Liver (tissue), 9 donors: Measurements from ENCODE around the gene RAPGEF4. TPM values are rescaled to one million over a fixed set of nuclear protein-coding genes. Genes with fewer than 3 reads are reported as not detected.

ENCODE experiments used
- DNase-seq: peaks from one replicate; pipeline ENCODE4 v3.0.0-alpha.2; 2017; ENCODE audit warnings: low spot score
- H3K27ac ChIP-seq, 2 donors: one replicate each; pipeline ENCODE4 v1.7.0; 2013; ENCODE audit warnings: inconsistent platforms in 2 of 2, low read length in 2 of 2, control low read depth in 1 of 2, low read depth in 1 of 2, mild to moderate bottlenecking in 1 of 2
- H3K27me3 ChIP-seq, 4 donors: one replicate each; pipeline versions ENCODE4 v1.6.1 to v1.7.0; 2013; ENCODE audit warnings: low read length in 3 of 4, inconsistent platforms in 1 of 4, mild to moderate bottlenecking in 1 of 4, moderate library complexity in 1 of 4; ENCODE audit not compliant: control insufficient read depth in 4 of 4, insufficient read depth in 4 of 4
- H3K36me3 ChIP-seq, 4 donors: one replicate each; pipeline versions ENCODE4 v1.6.1 to v1.7.0; 2013; ENCODE audit warnings: low read length in 3 of 4, mild to moderate bottlenecking in 3 of 4, low read depth in 1 of 4, moderate library complexity in 1 of 4; ENCODE audit not compliant: control insufficient read depth in 4 of 4, insufficient read depth in 3 of 4
- H3K4me1 ChIP-seq, 4 donors: one replicate each; pipeline versions ENCODE4 v1.6.1 to v1.7.0; 2013; ENCODE audit warnings: low read length in 3 of 4, mild to moderate bottlenecking in 3 of 4, moderate library complexity in 1 of 4; ENCODE audit not compliant: control insufficient read depth in 4 of 4, insufficient read depth in 4 of 4
- H3K4me3 ChIP-seq, 3 donors: one replicate each; pipeline versions ENCODE4 v1.6.1 to v1.7.0; 2013; ENCODE audit warnings: low read length in 3 of 3, control low read depth in 1 of 3, low read depth in 1 of 3, mild to moderate bottlenecking in 1 of 3
- H3K9ac ChIP-seq, 2 donors: one replicate each; pipeline ENCODE4 v1.7.0; 2013; ENCODE audit warnings: low read length in 2 of 2, mild to moderate bottlenecking in 2 of 2, moderate library complexity in 2 of 2, control low read depth in 1 of 2, low read depth in 1 of 2
- H3K9me3 ChIP-seq, 4 donors: one replicate each; pipeline versions ENCODE4 v1.6.1 to v1.7.0; 2013; ENCODE audit warnings: low read length in 3 of 4; ENCODE audit not compliant: control insufficient read depth in 4 of 4
- ATF3 ChIP-seq: IDR thresholded peaks from 2 replicates; pipeline ENCODE4 v1.6.1; 2016; ENCODE audit warnings: antibody characterized with exemption
- CTCF ChIP-seq: fragments of 150-350 bp; IDR thresholded peaks from 2 replicates; pipeline ENCODE4 v1.5.1; 2017; ENCODE audit warnings: improper control_type of control experiment, low read depth, low read length; ENCODE audit not compliant: missing input control
- EGR1 ChIP-seq, 2 donors: IDR thresholded peaks; 2 replicates each; pipeline ENCODE4 v1.6.1; 2016 to 2018; ENCODE audit warnings: antibody characterized with exemption in 2 of 2, low read depth in 2 of 2
- FOXA1 ChIP-seq: IDR thresholded peaks from 2 replicates; pipeline ENCODE4 v1.6.1; 2016; ENCODE audit warnings: antibody characterized with exemption
- FOXA2 ChIP-seq: IDR thresholded peaks from 2 replicates; pipeline ENCODE4 v1.6.1; 2016; ENCODE audit warnings: antibody characterized with exemption
- GABPA ChIP-seq, 2 donors: IDR thresholded peaks in 1 of 2; conservative IDR thresholded peaks in 1 of 2; 2 replicates each; pipeline ENCODE4 v1.6.1; 2016; ENCODE audit warnings: antibody characterized with exemption in 2 of 2, mild to moderate bottlenecking in 1 of 2, moderate library complexity in 1 of 2
- HNF4A ChIP-seq, 2 donors: conservative IDR thresholded peaks; 2 replicates each; pipeline ENCODE4 v1.6.1; 2016; ENCODE audit warnings: antibody characterized with exemption in 2 of 2, mild to moderate bottlenecking in 2 of 2
- HNF4G ChIP-seq: IDR thresholded peaks from 2 replicates; pipeline ENCODE4 v1.6.1; 2016; ENCODE audit warnings: antibody characterized with exemption
- JUND ChIP-seq, 2 donors: IDR thresholded peaks; 2 replicates each; pipeline ENCODE4 v1.6.1; 2016; ENCODE audit warnings: antibody characterized with exemption in 2 of 2
- MAX ChIP-seq: IDR thresholded peaks from 2 replicates; pipeline ENCODE4 v1.6.1; 2016; ENCODE audit warnings: antibody characterized with exemption
- NR2F2 ChIP-seq: IDR thresholded peaks from 2 replicates; pipeline ENCODE4 v1.6.1; 2016; ENCODE audit warnings: antibody characterized with exemption
- REST ChIP-seq: IDR thresholded peaks from 2 replicates; pipeline ENCODE4 v1.6.1; 2016; ENCODE audit warnings: antibody characterized with exemption, mild to moderate bottlenecking
- RXRA ChIP-seq, 2 donors: IDR thresholded peaks; 2 replicates each; pipeline ENCODE4 v1.6.1; 2017 to 2018; ENCODE audit warnings: antibody characterized with exemption in 2 of 2, mild to moderate bottlenecking in 1 of 2
- SP1 ChIP-seq: IDR thresholded peaks from 2 replicates; pipeline ENCODE4 v1.6.1; 2018; ENCODE audit warnings: antibody characterized with exemption, mild to moderate bottlenecking
- TAF1 ChIP-seq: conservative IDR thresholded peaks from 2 replicates; pipeline ENCODE4 v1.6.1; 2016; ENCODE audit warnings: antibody characterized with exemption, mild to moderate bottlenecking
- YY1 ChIP-seq: IDR thresholded peaks from 2 replicates; pipeline ENCODE4 v1.6.1; 2016; ENCODE audit warnings: antibody characterized with exemption, mild to moderate bottlenecking
- WGBS: extraction: QIAGEN DNeasy Blood & Tissue Kit; methylation state at CpG from one replicate; pipeline ENCODE4 v1.1.7; 2013; 5-methylcytosine and 5-hydroxymethylcytosine counted together
- polyA plus RNA-seq, 2 donors: library from polyadenylated mRNA; stranded (reverse) in 1 of 2; unstranded in 1 of 2; fragments of 200-250 nt in 1 of 2; fragments of >200 nt in 1 of 2; fragmentation: Nextera tagmentation in 1 of 2; extraction: Ambion mirVana in 1 of 2; gene quantifications; one replicate each; pipeline versions ENCODE4 v1.2.1 to v1.2.3, GENCODE V29; 2013 to 2015
- total RNA-seq, 2 donors: library from RNA; depleted of rRNA; stranded (reverse); fragments of >200 nt; gene quantifications; one replicate each; pipeline ENCODE4 v1.2.3, GENCODE V29; 2014
- donor health status: healthy.
- donor health status: healthy.
- donor health status: healthy.
- donor health status: healthy.
- donor health status: healthy.

The RAPGEF4 gene
- total and polyA plus RNA-seq, 4 donors = 1.5 to 18.2 (median 8.3) TPM

- no peak for TF ChIP-seq REST
- no peak for TF ChIP-seq HNF4G
- TF ChIP-seq MAX = no peak
- no peak for TF ChIP-seq EGR1 (IDR thresholded peaks at IDR 0.05; ENCODE audit: low read depth in 2 of 2)
- TF ChIP-seq FOXA1 = no peak
Observed at GRCh38 chr2:172808156-172808555, 72.5 kb downstream of the RAPGEF4 start (continued).

- Histone ChIP-seq H3K4me1 (no peaks in the 10 kb centered on the region), H3K9ac (no peak overlapping the region), H3K27ac (no peak overlapping the region), H3K4me3 (no peak overlapping the region), H3K9me3 (no peaks in the 10 kb centered on the region), H3K27me3 (no peaks in the 10 kb centered on the region), H3K36me3 (no peaks in the 10 kb centered on the region)
- DNase-seq = no peak
- TF ChIP-seq MAX = no peak
- no peak for TF ChIP-seq RXRA (IDR thresholded peaks at IDR 0.05)
- TF ChIP-seq EGR1 (IDR thresholded peaks at IDR 0.05; ENCODE audit: low read depth in 2 of 2) = no peak
- no peak for TF ChIP-seq HNF4A (conservative IDR thresholded peaks at IDR 0.05)
- no peak for TF ChIP-seq ATF3
- no peak for TF ChIP-seq TAF1
- TF ChIP-seq YY1 = no peak
- TF ChIP-seq CTCF = no peak
- 48% methylated on average over 2 of the region's 2 CpGs for WGBS
Observed at GRCh38 chr2:172811027-172811426, 75.4 kb downstream of the RAPGEF4 start.

GRCh38 chr2:172812158-172812744, 76.6 kb downstream of the RAPGEF4 start:
- 85% methylated on average over 7 of the region's 7 CpGs for WGBS
- Histone ChIP-seq H3K9ac (no peak overlapping the region), H3K4me3 (no peak overlapping the region), H3K9me3 (no peaks in the 10 kb centered on the region), H3K4me1 (no peaks in the 10 kb centered on the region), H3K36me3 (no peaks in the 10 kb centered on the region), H3K27ac (no peak overlapping the region), H3K27me3 (no peaks in the 10 kb centered on the region)
- DNase-seq = no peak
- TF ChIP-seq EGR1 (IDR thresholded peaks at IDR 0.05; ENCODE audit: low read depth in 2 of 2) (no peak), RXRA (IDR thresholded peaks at IDR 0.05) (no peak), CTCF (no peak), GABPA (IDR thresholded peaks at IDR 0.05 in 1 of 2, conservative IDR thresholded peaks at IDR 0.05 in 1 of 2) (no peak), FOXA1 (no peak), YY1 (no peak), MAX (no peak), NR2F2 (no peak), FOXA2 (no peak), SP1 (no peak), HNF4G (no peak), ATF3 (no peak), REST (no peak), JUND (IDR thresholded peaks at IDR 0.05) (no peak)
